ENCODE data around the gene CARTPT.

- no peak for TF ChIP-seq POLR2A (IDR thresholded peaks at IDR 0.05)
- TF ChIP-seq CTCF (IDR thresholded peaks at IDR 0.05) = no peak
- TF ChIP-seq POLR2AphosphoS5 (IDR thresholded peaks at IDR 0.05; ENCODE audit: insufficient read depth in 1 of 2, low read depth in 1 of 2) = no peak
Observed at GRCh38 chr5:71684309-71684708, 34.8 kb upstream of the CARTPT start.
